Omental fat pad (tissue), 4 donors: ENCODE measurements around the gene SEC61B. TPM values are rescaled to one million over a fixed set of nuclear protein-coding genes. Genes with fewer than 3 reads are reported as not detected.

Experiments used
- ATAC-seq: fragments of 150-250 bp; one replicate; pipeline ENCODE4 v1.9.1; 2016; ENCODE audit warnings: mild to moderate bottlenecking, moderate library complexity; ENCODE audit not compliant: low FRiP score
- DNase-seq: peaks from one replicate; pipeline ENCODE4 v3.0.0-alpha.2; 2019; ENCODE audit warnings: low spot score
- CTCF ChIP-seq, 3 donors: fragments of 450-650 bp; IDR thresholded peaks; one replicate each; pipeline ENCODE4 v1.5.1; 2016 to 2017; ENCODE audit warnings: antibody characterized with exemption in 3 of 3, mild to moderate bottlenecking in 3 of 3, moderate library complexity in 2 of 3
- total RNA-seq, 4 donors: library from RNA; depleted of rRNA; stranded (reverse); fragments of >200 nt; gene quantifications; one replicate each; pipeline ENCODE4 v1.1.0, GENCODE V29; 2016

SEC61B gene
- total RNA-seq, 4 donors from 2014 or later = 68.7 to 149 (median 134) TPM

- DNase-seq = peak; percentile 24
- peak; percentile 87 for ATAC-seq
- TF ChIP-seq CTCF (IDR thresholded peaks at IDR 0.05) = no peak
Measured at GRCh38 chr9:99259231-99259918, 37.3 kb downstream of the SEC61B start.

- DNase-seq (no peak), ATAC-seq (no peak)
- TF ChIP-seq CTCF (IDR thresholded peaks at IDR 0.05) = no peak
Measured at GRCh38 chr9:99261923-99262322, 39.8 kb downstream of the SEC61B start.

GRCh38 chr9:99262949-99263418, 40.9 kb downstream of the SEC61B start:
- ATAC-seq = no peak
- no peak for DNase-seq
- no peak for TF ChIP-seq CTCF (IDR thresholded peaks at IDR 0.05)

GRCh38 chr9:99264070-99264680, 42.1 kb downstream of the SEC61B start:
- no peak for TF ChIP-seq CTCF (IDR thresholded peaks at IDR 0.05)
- ATAC-seq (no peak), DNase-seq (no peak)

- TF ChIP-seq CTCF (IDR thresholded peaks at IDR 0.05) = no peak
- ATAC-seq = no peak
Measured at GRCh38 chr9:99265691-99266090, 43.6 kb downstream of the SEC61B start.

GRCh38 chr9:99266255-99267023, 44.4 kb downstream of the SEC61B start:
- peak in 1 of 3 donors; percentile 25 for TF ChIP-seq CTCF (IDR thresholded peaks at IDR 0.05)
- DNase-seq = peak; percentile 42
- ATAC-seq = peak; percentile 64

More at GRCh38 chr9:99265691-99266090, 43.6 kb downstream of the SEC61B start:
- DNase-seq = no peak
